ENCODE results near the gene TMEM255B.

The TMEM255B gene

DNA sequence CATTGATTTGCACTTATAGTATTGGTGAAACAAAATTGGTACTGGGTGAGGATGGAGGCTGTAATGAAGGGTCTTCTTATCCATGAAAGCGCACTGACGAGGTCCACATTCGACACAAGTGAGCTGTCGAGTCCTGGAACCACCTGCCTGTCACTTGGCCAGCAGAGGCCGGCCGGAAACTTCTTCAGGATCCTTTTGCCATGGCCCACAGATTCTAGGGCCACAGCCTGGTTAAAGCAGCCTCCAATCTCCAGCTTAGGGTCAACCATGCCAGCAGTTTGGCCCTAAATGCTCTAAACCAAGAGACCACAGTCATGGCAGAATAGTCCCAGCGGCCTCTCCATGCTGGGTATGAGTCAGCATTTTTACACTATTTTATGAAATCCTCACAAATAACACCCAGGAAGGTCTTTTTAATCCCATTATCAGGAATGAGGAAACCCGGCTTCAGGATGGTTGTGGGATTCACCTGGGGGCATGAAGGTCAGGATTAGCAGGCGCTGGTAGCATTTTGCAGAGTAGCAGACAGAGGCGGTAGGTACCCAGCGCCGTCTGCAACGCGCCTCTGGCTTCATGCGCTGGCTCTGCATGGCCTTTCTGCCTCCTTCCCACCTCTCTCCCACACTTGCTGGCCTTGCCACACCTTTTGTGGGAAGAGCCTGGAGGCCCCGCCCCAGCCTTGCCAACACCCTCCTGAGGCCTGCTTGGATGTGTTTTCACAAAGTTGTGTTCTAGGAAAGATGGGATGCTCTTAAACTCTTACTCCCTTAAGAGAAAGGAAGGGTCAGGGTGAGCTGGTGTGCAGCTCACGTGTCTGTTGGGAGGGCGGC lies 89.6 kb downstream of the TMEM255B start:
- no peak overlapping the region for H3K27ac ChIP-seq
- no peak for TF ChIP-seq CTCF (conservative IDR thresholded peaks at IDR 0.05)

DNA sequence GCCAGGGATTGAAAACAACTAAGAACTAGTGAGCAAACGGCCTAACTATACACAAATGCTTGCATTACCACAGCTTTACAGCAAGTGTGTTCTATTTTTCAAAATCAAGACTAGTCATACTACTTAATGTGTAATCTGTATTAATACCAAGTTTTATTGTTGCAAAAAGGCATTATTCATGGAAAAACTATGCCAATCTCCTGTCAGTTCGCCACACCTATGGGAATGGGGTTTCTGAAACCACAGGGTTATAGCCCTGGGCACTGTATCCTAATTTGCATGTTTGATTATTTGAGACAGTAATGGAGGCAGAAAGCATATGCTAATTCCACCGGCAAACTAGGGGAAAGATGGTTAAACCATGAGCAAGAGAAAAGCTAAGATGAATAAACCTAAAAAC lies 90.5 kb downstream of the TMEM255B start:
- no peak for TF ChIP-seq CTCF (conservative IDR thresholded peaks at IDR 0.05)
- no peak overlapping the region for H3K27ac ChIP-seq

DNA sequence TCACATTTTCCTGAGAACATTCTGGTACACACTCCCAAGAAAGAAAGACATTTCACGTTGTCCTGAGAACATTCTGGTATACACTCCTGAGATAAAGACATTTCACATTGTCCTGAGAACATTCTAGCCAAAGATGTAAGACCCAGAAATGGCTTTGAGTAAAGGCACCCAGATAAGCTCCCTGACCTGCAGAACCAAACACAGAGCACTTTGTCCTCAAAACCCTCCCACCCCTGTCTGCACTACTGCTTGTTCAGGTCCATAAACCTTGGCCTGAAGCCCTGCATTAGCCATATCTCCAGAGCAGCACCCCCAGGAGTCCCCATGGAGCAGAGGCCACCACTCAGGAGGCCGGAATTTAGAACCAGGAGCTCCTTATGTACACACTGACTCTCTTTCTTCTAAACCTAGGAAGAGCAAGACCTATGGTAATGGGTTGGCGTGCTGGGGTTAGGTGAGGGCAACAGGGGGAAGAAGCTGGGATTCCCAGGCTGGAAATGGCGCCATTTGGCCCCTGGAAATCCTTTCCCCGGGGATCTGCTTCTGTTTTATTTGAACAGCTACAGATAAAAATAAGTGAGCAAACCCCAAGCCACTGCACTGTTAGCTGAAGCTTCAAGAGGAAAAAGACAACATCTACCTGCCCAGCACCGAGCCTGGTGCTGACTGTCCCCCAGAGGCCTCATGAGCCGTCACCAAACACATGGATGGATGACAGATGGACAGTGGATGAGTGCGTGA lies 91.1 kb downstream of the TMEM255B start:
- TF ChIP-seq CTCF (conservative IDR thresholded peaks at IDR 0.05): no peak
- no peak overlapping the region for H3K27ac ChIP-seq

- TF ChIP-seq CTCF (conservative IDR thresholded peaks at IDR 0.05): no peak
- no peak overlapping the region for H3K27ac ChIP-seq
Measured at GRCh38 chr13:113850722-113851479, 91.9 kb downstream of the TMEM255B start.

DNA sequence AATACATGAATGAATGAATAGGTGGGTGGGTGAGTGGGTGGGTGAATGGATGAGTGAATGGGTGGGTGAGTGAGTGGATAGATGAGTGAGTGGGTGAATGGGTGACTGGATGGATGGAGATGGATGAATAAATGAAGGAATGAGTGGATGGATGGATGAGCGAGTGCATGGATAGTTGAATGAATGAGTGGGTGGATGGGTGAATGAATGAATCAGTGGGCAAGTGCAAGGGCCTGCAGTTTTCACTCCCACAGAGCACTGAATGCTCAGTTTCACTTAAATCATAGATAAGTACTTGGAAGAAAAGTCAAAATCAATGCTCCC lies 92.4 kb downstream of the TMEM255B start:
- H3K27ac ChIP-seq: no peak overlapping the region
- no peak for TF ChIP-seq CTCF (conservative IDR thresholded peaks at IDR 0.05)

DNA sequence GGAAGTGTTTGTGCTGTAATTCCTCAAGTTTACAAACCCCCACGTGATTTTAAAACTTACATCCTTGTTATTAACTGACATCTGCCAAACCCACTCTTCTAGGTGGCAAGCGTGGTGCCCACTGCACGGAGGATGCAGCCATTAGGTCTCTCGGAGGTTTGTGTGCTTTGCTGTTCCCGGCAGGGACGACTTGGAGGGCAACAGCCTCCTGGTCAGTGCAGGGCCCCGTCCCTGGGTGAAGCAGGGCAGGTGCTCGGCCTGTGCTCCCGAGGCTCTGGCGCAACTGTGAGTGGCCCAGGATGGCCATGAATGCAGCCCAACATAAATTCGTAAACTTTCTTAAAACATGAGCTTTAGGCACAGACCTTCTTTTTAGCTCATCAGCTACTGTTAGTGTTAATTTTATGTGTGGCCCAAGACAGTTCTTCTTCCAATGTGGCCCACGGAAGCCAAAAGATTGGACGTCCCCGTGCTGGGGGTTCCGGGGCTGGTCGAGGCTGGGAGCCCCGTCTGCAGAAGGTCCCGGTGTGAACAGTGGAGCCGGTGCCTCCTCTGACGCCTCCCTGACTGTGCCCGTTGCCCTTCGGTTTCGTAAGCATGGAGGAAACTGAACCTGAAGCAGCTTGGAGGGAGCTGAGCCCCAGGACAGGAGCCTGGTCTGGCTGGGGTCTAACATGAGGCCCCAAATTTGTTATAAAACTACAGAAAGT lies 93.0 kb downstream of the TMEM255B start:
- TF ChIP-seq CTCF (conservative IDR thresholded peaks at IDR 0.05): no peak

More for the DNA sequence above, 93.0 kb downstream of the TMEM255B start:
- no peak overlapping the region for H3K27ac ChIP-seq
